ENCODE data around the gene SNAPC4. TPM values are rescaled to one million over a fixed set of nuclear protein-coding genes. Genes with fewer than 3 reads are reported as not detected.

The SNAPC4 gene
- total and polyA plus RNA-seq, 10 donors: 4.6 to 14.5 (median 10.1) TPM

DNA sequence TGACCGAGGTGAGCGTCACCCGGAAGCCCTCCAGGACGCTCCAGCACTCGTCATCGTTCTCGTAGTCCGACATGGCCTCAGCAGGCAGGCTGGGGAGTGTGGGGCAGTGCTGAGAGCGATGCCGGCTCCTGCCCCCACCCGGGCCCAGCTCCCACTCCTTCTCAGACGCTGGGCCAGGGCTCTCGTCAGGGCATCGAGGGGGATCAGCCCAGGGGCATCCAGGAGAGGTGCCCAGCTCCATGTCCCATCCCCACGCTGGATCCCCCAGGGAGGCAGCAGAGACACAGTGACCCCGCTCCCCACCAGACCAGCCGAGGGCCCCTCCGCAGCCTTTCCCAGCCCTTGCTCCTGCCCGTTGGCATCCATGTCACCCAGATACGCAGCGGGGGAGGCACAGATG is 28.0 kb downstream of the SNAPC4 start:
- DNase-seq: no peak
- peak overlapping the region in 4 of 8 donors; percentile 42 to 67 (median 46) for H3K4me3 ChIP-seq

DNA sequence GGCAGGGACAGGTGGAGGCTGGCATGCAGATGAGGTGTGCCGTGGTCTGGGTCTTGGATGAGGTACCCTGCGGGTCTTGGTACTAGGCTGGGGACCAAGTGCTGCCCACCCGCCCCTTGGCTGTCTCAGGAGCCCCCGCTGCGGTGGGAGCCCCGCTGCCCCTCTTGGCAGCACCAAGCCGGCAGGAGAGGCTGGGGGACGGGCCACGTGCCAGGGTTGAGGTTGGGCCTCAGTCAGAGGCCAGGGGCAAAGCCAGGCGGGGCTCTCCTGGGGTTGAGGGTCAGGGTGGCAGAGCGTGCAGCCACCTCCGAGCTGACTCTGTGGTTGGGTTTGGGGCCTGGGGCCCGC is 28.5 kb downstream of the SNAPC4 start:
- no peak for DNase-seq
- H3K36me3 ChIP-seq: peaks cover 0 to 56% (median 8%) of the 10 kb centered on the region in 6 donors
- 87 to 96% (median 92%) methylated on average over 5 to 13 of the region's 13 CpGs for WGBS, 5 donors
- no peaks in the 10 kb centered on the region for H3K9me3 ChIP-seq
- peaks cover 0 to 50% (median 28%) of the 10 kb centered on the region in 6 donors for H3K4me1 ChIP-seq
- intact Hi-C loops (cut with DNase I; ENCODE audit: low total_unique reads): no loop called here
- no peak overlapping the region for H3K4me3 ChIP-seq
- H3K27me3 ChIP-seq (replicated peaks in 1 of 7): peaks cover 0 to 18% (median 0%) of the 10 kb centered on the region in 7 donors
- no peak overlapping the region for H3K27ac ChIP-seq
- TF ChIP-seq POLR2A (IDR thresholded peaks at IDR 0.05) (no peak), POLR2AphosphoS5 (IDR thresholded peaks at IDR 0.05) (no peak)
- TF ChIP-seq, protein P1, sequence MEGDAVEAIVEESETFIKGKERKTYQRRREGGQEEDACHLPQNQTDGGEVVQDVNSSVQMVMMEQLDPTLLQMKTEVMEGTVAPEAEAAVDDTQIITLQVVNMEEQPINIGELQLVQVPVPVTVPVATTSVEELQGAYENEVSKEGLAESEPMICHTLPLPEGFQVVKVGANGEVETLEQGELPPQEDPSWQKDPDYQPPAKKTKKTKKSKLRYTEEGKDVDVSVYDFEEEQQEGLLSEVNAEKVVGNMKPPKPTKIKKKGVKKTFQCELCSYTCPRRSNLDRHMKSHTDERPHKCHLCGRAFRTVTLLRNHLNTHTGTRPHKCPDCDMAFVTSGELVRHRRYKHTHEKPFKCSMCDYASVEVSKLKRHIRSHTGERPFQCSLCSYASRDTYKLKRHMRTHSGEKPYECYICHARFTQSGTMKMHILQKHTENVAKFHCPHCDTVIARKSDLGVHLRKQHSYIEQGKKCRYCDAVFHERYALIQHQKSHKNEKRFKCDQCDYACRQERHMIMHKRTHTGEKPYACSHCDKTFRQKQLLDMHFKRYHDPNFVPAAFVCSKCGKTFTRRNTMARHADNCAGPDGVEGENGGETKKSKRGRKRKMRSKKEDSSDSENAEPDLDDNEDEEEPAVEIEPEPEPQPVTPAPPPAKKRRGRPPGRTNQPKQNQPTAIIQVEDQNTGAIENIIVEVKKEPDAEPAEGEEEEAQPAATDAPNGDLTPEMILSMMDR (IDR thresholded peaks at IDR 0.05 in 8 of 11, conservative IDR thresholded peaks at IDR 0.05 in 3 of 11): no peak

More for the DNA sequence above, 28.0 kb downstream of the SNAPC4 start:
- H3K4me1 ChIP-seq: peaks cover 0 to 52% (median 30%) of the 10 kb centered on the region in 6 donors
- intact Hi-C loops (cut with DNase I; ENCODE audit: low total_unique reads): no loop called here
- H3K36me3 ChIP-seq: peaks cover 0 to 51% (median 8%) of the 10 kb centered on the region in 6 donors
- 85 to 88% (median 86%) methylated on average over 9 to 21 of the region's 21 CpGs for WGBS, 5 donors
- H3K27ac ChIP-seq: peak overlapping the region in 6 of 8 donors; percentile 51 to 85 (median 72)
- peaks cover 0 to 18% (median 0%) of the 10 kb centered on the region in 7 donors for H3K27me3 ChIP-seq (replicated peaks in 1 of 7)
- no peaks in the 10 kb centered on the region for H3K9me3 ChIP-seq
- TF ChIP-seq POLR2AphosphoS5 (IDR thresholded peaks at IDR 0.05) (no peak), POLR2A (IDR thresholded peaks at IDR 0.05) (no peak)
- TF ChIP-seq, protein P1 (IDR thresholded peaks at IDR 0.05 in 8 of 11, conservative IDR thresholded peaks at IDR 0.05 in 3 of 11): no peak

DNA sequence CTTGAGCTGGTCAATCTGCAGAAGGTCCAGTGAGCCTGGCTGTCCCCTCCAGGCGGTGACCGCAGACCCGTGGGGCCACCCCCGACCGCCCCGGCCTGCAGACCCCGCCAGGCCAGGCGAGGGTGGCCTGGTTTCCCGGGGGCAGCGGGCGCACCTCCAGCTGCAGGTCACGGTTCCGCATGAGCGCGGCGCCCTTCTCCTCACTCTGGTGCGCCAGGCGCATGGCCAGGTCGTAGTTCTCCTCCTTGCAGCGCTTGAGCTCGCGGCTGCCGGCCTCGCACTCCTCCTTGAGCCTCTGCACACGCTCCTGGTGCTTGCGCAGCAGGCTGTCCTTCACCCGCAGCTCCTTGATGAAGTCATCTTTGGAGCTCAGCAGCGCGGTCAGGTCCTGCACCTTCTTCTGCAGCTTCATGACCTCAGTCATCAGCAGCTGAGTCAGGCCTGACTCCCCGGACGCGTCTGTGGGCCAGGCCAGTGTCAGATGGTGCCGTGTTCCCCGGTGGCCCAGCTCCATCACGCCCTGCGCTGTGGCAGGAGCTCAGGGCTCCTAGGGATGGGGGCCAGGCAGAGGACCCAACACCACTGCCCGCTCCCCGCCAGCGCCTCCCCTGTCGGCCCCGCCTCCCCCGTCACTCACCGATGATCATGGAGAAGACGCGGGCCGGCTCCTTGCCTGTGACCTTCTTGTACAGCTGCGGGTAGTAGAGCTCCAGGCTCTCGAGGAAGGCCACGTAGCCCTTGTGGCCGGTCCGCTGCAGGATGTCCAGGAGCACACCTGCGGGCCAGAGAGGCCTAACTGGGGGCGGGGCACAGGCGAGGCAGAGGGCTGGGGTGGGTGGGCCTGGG is 29.1 kb downstream of the SNAPC4 start:
- Histone ChIP-seq H3K4me3 (no peak overlapping the region), H3K4me1 (peaks cover 0 to 50% (median 28%) of the 10 kb centered on the region in 6 donors), H3K27me3 (replicated peaks in 1 of 7) (peaks cover 0 to 18% (median 0%) of the 10 kb centered on the region in 7 donors), H3K27ac (no peak overlapping the region), H3K9me3 (no peaks in the 10 kb centered on the region), H3K36me3 (peaks cover 0 to 58% (median 8%) of the 10 kb centered on the region in 6 donors)
- DNase-seq: no peak
- 92 to 97% (median 95%) methylated on average over 26 to 54 of the region's 54 CpGs for WGBS, 5 donors
- no peak for TF ChIP-seq POLR2A (IDR thresholded peaks at IDR 0.05)
- TF ChIP-seq POLR2AphosphoS5 (IDR thresholded peaks at IDR 0.05): no peak
- TF ChIP-seq, protein P1 (IDR thresholded peaks at IDR 0.05 in 8 of 11, conservative IDR thresholded peaks at IDR 0.05 in 3 of 11): no peak
- intact Hi-C loops (cut with DNase I; ENCODE audit: low total_unique reads): no loop called here

DNA sequence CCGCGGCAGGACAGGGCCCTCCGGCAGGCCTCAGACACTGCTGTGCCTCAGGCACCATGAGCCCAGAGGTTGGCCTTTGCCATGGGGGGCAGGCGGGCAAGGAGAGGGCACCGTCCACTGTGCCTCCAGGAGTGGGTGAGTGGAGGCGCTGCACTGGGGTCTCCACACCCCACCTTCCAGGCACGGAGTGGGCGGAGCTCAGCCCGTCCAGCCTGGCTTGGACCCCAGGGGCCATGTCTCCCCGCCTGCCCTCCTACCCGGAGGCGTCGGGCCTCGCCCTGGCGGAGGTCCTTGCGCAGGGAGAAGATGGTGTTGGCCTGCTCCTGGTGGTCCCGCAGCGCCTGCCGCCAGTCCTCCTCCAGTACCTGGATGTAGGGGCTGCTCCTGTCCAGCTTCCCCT is 29.9 kb downstream of the SNAPC4 start:
- peaks cover 0 to 18% (median 0%) of the 10 kb centered on the region in 7 donors for H3K27me3 ChIP-seq (replicated peaks in 1 of 7)
- H3K27ac ChIP-seq: no peak overlapping the region
- H3K4me3 ChIP-seq: no peak overlapping the region
- WGBS, 5 donors: 93 to 99% (median 95%) methylated on average over 9 to 19 of the region's 19 CpGs
- TF ChIP-seq, protein P1 (IDR thresholded peaks at IDR 0.05 in 8 of 11, conservative IDR thresholded peaks at IDR 0.05 in 3 of 11): no peak
- TF ChIP-seq POLR2AphosphoS5 (IDR thresholded peaks at IDR 0.05) (no peak), POLR2A (IDR thresholded peaks at IDR 0.05) (no peak)
- H3K9me3 ChIP-seq: no peaks in the 10 kb centered on the region
- peaks cover 0 to 53% (median 8%) of the 10 kb centered on the region in 6 donors for H3K36me3 ChIP-seq
- intact Hi-C loops (cut with DNase I; ENCODE audit: low total_unique reads): no loop called here
- no peak for DNase-seq
- H3K4me1 ChIP-seq: peaks cover 0 to 50% (median 35%) of the 10 kb centered on the region in 6 donors
